Liver (tissue), 3 donors: Measurements from ENCODE around the gene PRSS37.

Source experiments
- JUND ChIP-seq, 2 donors: IDR thresholded peaks; 2 replicates each; pipeline ENCODE4 v1.6.1; 2016; ENCODE audit warnings: antibody characterized with exemption in 2 of 2
- TAF1 ChIP-seq: conservative IDR thresholded peaks from 2 replicates; pipeline ENCODE4 v1.6.1; 2016; ENCODE audit warnings: antibody characterized with exemption, mild to moderate bottlenecking
- TF ChIP-seq, protein P1 (sequence below): IDR thresholded peaks from 2 replicates; pipeline ENCODE4 v1.6.1; 2016; ENCODE audit warnings: antibody characterized with exemption
- TF ChIP-seq, protein P2 (sequence below): fragments of 150-350 bp; IDR thresholded peaks from 2 replicates; pipeline ENCODE4 v1.5.1; 2017; ENCODE audit warnings: improper control_type of control experiment, low read depth, low read length; ENCODE audit not compliant: missing input control
- TF ChIP-seq, protein P3 (sequence below): IDR thresholded peaks from 2 replicates; pipeline ENCODE4 v1.6.1; 2016; ENCODE audit warnings: antibody characterized with exemption, mild to moderate bottlenecking
- donor health status: healthy.
- donor health status: healthy.

DNA sequence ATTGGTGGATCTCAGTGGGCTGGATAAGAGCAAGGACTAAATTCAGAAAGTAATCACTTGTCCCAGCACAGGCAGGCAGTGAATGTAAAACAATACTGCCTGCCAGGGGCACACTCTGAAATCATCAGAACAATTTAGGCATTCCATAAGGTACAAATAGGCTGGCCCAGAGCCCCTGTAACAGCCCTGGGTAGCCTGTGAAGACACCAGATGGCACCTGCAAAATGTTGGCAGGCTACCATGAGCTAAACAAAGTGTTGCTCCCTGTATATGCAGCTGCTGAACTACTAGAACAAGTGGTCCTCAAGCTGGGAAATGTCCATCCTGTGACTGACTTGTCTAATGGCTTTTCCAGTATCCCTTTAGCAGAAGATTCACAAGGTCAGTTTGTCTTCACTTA is 3.0 kb upstream of the PRSS37 start:
- TF ChIP-seq, protein P1, sequence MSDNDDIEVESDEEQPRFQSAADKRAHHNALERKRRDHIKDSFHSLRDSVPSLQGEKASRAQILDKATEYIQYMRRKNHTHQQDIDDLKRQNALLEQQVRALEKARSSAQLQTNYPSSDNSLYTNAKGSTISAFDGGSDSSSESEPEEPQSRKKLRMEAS, result no peak
- TF ChIP-seq, protein P2, sequence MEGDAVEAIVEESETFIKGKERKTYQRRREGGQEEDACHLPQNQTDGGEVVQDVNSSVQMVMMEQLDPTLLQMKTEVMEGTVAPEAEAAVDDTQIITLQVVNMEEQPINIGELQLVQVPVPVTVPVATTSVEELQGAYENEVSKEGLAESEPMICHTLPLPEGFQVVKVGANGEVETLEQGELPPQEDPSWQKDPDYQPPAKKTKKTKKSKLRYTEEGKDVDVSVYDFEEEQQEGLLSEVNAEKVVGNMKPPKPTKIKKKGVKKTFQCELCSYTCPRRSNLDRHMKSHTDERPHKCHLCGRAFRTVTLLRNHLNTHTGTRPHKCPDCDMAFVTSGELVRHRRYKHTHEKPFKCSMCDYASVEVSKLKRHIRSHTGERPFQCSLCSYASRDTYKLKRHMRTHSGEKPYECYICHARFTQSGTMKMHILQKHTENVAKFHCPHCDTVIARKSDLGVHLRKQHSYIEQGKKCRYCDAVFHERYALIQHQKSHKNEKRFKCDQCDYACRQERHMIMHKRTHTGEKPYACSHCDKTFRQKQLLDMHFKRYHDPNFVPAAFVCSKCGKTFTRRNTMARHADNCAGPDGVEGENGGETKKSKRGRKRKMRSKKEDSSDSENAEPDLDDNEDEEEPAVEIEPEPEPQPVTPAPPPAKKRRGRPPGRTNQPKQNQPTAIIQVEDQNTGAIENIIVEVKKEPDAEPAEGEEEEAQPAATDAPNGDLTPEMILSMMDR, result no peak
- TF ChIP-seq JUND (IDR thresholded peaks at IDR 0.05), result no peak
- TF ChIP-seq, protein P3, sequence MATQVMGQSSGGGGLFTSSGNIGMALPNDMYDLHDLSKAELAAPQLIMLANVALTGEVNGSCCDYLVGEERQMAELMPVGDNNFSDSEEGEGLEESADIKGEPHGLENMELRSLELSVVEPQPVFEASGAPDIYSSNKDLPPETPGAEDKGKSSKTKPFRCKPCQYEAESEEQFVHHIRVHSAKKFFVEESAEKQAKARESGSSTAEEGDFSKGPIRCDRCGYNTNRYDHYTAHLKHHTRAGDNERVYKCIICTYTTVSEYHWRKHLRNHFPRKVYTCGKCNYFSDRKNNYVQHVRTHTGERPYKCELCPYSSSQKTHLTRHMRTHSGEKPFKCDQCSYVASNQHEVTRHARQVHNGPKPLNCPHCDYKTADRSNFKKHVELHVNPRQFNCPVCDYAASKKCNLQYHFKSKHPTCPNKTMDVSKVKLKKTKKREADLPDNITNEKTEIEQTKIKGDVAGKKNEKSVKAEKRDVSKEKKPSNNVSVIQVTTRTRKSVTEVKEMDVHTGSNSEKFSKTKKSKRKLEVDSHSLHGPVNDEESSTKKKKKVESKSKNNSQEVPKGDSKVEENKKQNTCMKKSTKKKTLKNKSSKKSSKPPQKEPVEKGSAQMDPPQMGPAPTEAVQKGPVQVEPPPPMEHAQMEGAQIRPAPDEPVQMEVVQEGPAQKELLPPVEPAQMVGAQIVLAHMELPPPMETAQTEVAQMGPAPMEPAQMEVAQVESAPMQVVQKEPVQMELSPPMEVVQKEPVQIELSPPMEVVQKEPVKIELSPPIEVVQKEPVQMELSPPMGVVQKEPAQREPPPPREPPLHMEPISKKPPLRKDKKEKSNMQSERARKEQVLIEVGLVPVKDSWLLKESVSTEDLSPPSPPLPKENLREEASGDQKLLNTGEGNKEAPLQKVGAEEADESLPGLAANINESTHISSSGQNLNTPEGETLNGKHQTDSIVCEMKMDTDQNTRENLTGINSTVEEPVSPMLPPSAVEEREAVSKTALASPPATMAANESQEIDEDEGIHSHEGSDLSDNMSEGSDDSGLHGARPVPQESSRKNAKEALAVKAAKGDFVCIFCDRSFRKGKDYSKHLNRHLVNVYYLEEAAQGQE, result no peak
- TF ChIP-seq TAF1, result no peak
